Daoy (cell line): ENCODE results near the gene CREB3L1. TPM values are rescaled to one million over a fixed set of nuclear protein-coding genes. Genes with fewer than 3 reads are reported as not detected.
A peak's percentile ranks its signal among the peaks of the same experiment; 100 is the strongest.

Source experiments
- DNase-seq: peaks from one replicate; pipeline ENCODE4 v3.0.0-alpha.2; 2015; ENCODE audit warnings: low read depth
- total RNA-seq: library from RNA; depleted of rRNA; stranded (reverse); fragments of >200 nt; shearing (Covaris generic); gene quantifications from 2 replicates; pipeline ENCODE4 v1.2.3, GENCODE V29; 2014; rRNA removed

Gene CREB3L1, protein sequence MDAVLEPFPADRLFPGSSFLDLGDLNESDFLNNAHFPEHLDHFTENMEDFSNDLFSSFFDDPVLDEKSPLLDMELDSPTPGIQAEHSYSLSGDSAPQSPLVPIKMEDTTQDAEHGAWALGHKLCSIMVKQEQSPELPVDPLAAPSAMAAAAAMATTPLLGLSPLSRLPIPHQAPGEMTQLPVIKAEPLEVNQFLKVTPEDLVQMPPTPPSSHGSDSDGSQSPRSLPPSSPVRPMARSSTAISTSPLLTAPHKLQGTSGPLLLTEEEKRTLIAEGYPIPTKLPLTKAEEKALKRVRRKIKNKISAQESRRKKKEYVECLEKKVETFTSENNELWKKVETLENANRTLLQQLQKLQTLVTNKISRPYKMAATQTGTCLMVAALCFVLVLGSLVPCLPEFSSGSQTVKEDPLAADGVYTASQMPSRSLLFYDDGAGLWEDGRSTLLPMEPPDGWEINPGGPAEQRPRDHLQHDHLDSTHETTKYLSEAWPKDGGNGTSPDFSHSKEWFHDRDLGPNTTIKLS
- total RNA-seq, result 4.6 and 9.7 TPM in 2 replicates

DNA sequence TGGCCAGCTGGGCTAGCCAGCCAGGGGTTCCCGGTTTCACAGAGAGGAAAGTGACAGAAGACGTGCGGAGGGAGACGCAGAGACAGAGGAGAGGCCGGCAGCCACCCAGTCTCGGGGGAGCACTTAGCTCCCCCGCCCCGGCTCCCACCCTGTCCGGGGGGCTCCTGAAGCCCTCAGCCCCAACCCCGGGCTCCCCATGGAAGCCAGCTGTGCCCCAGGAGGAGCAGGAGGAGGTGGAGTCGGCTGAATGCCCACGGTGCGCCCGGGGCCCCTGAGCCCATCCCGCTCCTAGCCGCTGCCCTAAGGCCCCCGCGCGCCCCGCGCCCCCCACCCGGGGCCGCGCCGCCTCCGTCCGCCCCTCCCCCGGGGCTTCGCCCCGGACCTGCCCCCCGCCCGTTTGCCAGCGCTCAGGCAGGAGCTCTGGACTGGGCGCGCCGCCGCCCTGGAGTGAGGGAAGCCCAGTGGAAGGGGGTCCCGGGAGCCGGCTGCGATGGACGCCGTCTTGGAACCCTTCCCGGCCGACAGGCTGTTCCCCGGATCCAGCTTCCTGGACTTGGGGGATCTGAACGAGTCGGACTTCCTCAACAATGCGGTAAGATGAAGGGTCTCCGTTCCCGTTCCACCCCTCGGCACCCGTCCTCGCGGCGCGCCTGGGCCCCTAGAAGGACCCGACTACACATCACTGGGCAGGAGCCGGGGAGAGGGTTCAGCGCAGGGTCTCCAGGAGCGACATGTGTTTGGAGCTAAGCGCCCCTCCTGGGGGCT is at the start of gene CREB3L1:
CREB3L1 (plus strand) TSS at position 41 of the 765 bp plus-strand sequence; CDS start at position 491, 450 bp downstream.
- DNase-seq, result peak; percentile 59

DNA sequence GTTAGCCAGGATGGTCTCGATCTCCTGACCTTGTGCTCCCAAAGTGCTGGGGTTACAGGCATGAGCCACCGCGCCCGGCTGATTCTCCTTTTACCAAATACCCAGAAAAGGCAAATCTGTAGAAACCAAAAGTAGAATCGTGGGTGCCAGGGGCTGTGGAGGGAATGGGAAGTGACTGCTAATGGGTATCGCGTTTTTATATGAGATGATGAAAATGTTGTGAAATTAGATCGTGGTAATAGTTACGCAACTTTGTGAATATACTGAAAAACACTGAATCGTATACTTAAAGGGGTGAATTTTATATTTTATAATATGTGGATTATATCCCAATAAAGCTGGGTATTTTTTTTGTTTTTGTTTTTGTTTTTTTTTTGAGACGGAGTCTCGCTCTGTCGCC is 48.2 kb upstream of the CREB3L1 start:
- no peak for DNase-seq

DNA sequence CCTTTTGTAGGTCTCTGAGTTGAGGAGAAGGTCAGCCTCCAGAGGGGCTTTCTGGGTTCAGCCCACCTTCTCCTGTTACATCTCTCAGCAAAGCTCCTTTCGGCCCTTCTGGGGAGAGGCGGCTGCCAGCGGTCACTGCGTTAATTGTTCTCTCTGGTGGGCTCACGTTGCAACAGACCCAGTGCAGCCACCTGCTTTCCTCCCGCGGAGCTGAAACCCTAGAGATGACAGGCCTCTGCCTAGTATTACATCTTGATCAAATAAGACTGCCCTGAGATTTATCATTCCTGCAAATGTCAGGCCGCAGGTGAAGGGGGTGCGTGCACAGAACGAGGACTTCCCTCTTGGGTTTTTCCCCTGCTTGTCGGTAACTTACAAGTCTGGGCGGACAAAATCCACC is 43.2 kb upstream of the CREB3L1 start:
- no peak for DNase-seq

DNA sequence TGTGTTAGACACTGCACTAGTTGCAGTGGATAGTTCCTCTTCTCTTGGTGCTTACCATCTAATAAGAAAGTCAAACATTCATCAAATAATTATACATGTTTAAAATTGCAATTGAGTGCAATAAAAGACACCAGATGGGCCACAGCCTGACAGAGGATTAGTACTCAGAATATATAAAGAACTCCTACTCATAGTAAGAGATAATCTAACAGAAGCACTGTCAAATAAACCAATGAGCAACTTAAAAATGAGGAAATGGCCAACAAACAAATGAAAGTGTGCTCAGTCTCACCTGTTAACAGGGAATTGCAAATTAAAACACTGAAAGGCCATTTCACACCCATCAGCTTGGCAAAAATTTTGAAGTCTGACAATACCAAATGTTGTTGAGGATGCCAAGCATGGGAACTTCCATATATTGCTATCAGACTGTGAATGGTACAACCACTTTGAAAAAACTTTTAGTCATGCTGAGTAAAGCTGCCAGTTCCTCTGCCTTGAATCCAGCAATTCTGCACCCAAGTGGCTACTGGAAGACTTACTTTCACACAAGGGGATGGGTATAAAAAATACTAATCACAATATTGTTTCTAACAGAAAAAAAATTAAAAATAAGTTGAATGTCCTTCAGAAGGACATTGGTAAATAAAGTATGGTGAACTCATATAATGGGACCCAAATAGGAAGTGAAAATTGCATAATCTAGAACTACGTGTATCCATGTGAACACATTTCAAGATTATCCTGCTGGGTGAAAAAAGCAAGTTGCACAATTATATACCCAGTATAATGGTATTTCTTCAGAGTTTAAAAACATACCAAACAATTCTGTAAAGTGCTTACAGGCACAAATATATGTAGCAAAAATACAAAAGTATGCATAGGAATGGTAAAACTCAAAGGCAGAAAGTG is 41.4 kb upstream of the CREB3L1 start:
- DNase-seq, result no peak

DNA sequence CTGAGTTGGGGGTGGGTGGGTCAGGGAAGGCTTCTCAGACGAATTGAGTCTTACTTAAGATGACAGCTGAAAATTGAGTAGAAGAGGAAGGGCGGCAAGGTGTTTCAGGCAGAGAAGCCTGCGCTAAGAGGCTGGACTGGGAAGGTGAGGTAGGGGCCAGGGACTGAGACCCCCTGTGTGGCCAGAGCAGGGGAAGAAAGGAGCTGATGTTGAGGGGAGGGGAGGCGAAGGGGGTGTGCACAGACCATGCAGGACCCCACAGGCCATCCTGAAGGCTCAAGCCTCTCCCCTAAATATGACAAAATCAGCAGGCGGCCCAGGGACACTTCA is 40.6 kb upstream of the CREB3L1 start:
- DNase-seq, result no peak

DNA sequence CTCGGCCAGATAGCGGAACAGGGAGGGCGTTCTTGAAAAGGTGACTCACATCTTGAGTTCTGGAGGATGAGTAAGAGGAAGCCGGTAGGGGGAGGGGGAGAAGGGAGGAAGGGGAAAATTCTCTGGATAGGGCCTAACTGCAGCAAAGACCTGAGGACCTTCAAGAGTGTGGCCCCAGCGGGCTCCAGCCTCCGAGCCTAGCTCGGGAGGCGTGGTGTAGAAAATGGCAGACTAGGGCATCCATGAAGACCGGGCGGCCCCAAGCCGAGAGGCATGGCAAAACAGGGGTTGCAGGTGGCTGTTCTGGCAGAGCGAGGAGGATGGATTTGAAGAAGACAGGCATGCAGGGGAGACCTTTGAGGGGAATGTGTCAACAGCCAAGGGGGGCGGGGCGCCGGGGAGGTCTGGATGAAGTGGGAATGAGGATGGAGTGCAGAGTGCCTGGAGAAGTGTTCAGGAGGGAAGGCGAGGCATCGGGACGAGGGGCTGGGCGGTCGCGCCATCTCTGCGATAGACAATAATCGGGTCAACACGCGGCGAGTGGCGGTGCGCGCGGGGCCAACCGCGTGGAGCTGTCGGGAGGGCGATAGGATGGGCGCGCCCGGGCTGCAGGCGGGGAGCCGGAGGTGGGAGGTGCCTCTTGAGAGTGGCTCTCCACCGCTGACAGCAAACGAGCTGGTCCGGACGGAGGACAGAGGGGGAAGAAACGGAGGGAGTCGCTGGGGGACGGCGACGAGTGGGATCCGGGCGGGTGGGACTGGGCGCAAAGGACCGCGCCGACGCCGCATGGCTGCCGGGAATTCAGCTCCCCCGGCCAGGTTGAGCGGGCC is 40.0 kb upstream of the CREB3L1 start:
- peak; percentile 93 for DNase-seq

DNA sequence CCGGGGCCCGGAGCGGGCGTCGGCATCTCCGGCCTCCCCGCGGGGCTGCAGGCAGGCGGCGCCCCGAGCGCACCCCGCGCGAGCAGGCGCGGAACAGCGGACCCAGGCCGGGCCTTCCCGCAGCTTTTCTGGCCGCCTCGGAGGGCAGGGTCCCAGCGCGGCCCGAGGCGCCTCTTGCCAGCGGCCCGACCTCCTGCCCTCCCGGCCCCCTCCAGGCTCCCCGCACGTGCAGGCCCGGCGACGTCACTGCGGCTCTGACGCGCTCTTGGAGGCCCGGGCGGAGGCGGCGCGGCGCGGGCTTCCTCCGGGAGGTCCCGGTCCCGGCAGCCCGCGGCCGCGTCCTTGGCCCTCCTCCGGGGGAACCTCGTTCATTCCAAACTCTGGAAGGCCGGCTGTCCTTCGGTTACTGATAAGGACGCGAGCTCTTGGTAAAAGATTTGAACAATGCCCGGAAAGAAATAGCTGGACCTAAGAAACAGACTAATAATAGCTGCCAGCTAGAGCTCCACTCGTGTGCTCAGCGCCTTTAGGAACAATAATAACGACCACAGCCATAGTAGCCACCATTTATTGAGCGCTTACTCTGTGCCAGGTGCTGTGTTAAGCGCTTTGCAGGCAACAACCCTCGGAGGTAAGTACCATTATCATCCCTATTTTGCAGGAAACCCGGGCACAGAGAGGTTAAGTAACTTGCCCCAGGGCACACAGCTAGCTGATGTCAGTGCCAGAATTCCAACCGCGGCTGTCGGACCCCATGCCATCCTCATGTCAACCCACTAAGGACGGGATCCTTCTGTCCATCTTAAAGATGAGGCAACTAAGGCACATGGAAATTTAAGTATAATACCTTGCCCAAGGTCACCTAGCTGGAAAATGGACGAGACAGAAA is 39.1 kb upstream of the CREB3L1 start:
- DNase-seq, result peak; percentile 73

DNA sequence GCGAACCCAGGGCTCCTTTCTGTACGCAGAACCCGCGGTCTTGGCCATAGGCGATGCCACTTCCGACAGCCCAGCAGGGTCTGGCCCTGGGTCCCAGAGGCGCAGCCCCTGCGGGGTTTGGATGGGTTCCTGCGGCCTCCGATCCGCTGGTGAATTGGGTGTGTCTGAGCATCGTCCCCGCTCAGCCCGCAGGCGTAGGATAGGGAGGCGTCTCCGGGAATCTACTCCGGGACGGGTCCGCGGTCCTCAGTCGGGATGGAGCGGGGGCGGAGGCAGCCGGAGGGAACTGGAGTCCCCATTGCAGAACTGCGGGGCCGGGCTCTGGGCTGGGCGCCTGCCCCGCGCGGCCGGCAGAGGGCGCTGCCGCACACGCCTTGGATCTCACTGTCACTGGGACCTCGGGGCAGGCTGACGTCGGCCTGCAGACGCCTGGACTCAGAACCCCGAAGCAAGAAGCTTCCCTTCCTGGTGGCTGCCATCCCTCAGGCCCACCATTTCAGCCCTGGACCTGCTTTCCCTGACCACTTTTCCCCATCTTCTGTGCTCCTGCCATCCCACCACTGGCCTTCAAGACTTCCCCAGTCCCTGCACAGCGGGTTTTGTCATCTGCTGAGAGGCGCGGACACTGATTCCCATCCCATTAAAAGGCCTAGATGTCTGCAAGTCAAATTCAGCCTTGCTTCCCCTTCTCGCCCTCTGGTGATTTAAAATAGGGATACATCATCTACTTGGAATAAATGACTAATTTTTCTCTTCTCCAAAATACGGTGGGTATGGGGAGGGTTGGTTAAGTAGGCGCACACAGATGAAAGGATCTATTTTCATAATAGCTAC is 38.3 kb upstream of the CREB3L1 start:
- peak; percentile 91 for DNase-seq

DNA sequence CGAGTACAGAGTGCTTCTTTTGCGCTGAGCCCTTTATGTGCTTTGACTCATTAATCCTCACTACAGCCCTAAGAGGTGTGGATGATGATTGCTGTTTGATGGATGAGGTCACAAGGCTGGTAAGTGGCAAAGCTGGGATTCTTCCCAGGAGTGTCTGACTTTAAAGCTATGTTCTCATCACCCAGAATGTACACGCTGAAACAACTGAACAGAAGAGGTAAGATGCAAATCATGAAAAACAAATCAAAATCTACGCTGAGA is 37.7 kb upstream of the CREB3L1 start:
- DNase-seq, result peak; percentile 58

DNA sequence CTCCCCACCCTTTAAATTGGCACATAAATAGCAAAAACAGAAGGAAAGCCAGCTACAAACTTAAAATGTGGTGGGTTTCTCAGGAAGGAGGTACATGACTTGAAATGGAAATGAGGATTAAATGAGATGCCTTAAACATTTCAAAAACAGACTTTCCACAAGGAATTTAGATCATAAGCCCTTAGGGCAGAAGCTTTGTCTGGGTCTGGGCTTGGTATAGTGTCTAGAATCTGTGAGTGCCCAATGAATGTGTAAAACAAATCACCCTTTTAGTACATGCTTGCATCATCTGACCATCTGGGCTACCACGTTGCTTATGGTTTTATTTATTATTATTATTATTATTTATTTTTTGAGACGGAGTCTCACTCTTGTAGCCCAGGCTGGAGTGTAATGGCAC is 37.1 kb upstream of the CREB3L1 start:
- DNase-seq, result no peak

DNA sequence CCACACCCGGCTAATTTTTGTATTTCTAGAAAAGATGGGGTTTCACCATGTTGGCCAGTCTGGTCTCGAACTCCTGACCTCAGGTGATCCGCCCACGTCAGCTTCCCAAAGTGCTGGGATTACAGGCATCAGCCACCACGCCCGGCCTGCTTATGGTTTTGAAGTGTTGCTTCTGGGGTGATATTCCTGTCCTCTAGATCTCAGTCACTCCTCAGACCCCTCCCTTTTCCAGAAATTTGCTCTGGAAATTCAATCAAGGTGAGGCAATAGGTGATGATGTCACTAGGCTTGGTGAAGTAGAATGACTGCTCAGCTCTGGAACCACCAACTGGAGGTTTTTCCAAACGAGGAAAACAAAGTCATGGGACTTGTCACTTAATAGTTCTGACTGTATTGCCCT is 36.6 kb upstream of the CREB3L1 start:
- no peak for DNase-seq

DNA sequence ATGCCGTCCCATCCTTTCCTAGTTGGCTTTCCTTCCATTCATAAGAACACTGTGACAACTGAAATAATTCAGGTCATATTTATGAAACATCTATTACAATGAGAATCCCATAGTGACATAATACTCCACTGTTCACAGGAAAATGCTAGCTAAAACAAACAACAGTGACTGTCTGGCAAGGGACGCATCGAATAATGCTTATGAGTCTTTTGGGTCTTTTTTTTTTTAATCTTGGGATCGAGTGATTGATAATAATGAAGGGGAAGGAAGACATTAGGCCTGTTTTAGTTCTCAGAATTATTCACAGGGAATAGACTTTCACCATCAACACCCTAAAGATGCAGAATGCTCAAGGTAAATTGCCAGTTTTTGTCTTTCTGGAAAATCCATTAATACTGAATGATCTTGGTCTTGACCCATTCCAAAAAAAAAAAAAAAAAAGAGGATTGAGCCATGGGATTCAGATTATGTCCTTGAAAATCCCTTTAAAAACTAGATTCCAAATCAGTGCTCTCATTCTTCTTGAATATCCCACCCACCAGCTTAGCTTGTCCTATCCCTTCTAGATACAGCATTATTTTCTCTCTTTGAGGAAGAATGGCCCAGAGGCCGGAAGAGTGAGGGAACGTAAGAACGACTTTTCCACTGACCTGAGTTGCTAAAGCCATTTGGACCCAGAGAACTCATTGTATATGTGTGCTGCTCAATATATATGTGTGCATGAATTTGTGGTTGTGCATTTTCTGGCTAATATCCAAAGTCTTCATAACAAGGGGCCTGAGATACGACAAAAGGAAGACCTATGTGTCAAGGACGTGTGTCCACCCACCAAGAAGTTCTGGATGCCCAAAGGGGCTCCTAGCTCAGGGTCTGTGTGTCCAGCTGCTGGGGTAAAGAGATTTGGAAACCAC is 35.2 kb upstream of the CREB3L1 start:
- no peak for DNase-seq

DNA sequence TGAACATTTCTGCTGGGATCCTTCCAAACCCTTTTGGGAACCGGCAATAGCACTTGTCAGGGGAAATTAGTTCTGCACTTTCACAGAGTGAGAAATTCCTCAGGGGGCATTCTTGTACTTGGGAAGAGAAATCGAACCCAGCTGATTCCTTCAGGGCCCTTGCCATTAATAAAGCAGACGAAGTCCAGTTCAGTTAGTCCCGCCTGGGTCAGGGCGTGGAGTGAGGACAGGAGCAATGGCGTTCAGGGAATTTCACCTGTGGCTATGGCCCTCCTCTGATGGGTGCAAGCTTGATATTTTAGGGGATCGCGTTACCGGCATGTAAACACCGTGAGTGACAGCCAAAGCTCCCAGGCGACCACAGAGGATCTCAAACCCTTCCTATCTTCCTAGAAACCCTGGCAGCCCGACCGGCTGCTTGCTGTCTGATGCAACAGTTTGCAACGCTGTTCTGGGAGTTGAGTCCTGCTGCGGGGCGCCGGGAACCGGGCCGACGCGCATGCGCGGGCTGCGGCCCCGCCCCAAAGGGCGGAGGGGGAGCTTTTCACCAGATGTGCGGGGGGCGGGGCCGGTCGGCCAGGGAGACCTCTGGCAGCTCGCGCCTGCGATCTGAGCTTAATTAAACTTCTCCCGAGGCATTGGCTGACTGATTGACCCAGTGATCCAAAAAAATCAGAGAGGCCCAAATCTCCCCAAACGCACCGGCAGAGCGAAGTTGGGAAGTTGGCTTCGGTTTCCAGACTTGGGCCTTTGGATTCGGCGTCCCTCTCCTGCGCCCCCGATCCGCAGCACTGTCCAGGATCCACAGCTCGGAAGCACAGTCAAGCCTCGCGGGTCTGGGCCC is 34.3 kb upstream of the CREB3L1 start:
- peak; percentile 94 for DNase-seq

DNA sequence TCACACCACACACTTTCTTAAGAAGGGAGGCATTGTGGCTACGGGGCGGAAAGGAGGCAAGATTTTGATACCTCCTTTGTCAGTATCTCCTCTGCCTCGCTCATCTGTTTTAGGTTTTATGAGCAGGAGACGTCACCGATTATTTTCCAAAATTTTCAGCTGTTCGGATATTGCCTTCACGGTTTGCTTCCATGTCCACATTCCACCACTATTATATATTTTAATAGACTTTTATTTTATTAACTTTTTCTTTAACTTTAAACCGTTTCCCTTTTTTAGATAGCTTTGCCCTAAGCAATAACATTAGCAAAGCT is 33.7 kb upstream of the CREB3L1 start:
- DNase-seq, result no peak

DNA sequence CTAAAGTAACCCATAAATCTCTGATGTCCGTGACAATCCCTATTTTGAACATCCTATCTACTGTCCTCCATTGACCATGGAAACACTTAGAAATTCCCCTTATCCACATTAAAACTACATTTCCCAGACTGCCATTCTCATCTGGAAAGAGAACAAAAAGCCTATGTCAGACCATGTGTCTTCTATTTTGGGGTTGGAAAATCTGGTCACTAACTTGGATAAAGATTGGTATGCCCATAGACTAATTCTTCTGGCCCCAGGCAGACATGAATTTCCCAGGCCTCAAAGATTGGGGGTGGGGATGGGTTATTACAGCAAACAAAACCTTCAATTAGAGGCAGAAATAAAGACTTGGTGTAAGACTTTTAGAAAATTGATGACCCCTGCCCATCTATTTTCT is 30.9 kb upstream of the CREB3L1 start:
- no peak for DNase-seq

DNA sequence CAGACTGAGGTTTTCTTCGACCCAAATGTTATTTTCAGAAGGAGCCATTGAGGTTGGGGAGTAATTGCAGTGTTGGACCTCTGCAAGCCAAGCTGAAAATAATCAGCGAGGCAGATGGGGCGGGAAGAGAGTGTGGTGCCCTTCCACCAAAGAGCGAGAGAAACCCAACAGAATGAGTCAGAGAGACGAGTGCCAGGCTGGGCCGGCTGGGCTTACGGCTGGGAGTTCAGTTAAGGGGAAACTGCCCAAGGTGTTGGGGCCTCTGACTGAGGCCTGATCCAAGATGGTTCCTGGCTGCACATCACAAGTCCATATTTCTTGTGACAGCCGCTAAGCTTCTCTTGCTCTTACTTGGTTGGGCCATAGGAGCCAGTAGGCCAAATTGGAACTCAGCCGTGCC is 30.4 kb upstream of the CREB3L1 start:
- peak; percentile 82 for DNase-seq

DNA sequence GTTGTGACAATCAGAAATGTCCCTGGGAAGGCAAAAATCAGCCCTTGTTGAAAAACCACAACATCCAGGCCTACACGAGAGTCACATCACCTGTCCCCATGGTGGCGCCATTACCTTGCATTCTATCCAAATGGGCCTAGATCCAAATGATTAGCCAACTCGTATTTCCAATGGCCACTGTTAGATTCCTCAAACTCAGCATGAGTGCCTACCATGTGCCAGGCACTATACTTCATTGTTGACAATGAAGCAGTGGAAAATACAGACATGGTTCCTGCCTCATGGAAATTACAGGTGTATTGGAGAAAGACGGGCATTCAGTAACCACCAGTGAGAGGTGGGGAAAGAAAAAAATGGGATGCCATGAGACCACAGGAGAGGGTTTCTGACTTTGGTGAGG is 29.8 kb upstream of the CREB3L1 start:
- peak; percentile 70 for DNase-seq
